ENCODE data around the gene LRRC8D. TPM values are rescaled to one million over a fixed set of nuclear protein-coding genes. Genes with fewer than 3 reads are reported as not detected.
A peak's percentile ranks its signal among the peaks of the same experiment; 100 is the strongest.

LRRC8D gene
- total and polyA plus RNA-seq, 2 donors from 2014 or later: 16.3 to 36.6 TPM

DNA sequence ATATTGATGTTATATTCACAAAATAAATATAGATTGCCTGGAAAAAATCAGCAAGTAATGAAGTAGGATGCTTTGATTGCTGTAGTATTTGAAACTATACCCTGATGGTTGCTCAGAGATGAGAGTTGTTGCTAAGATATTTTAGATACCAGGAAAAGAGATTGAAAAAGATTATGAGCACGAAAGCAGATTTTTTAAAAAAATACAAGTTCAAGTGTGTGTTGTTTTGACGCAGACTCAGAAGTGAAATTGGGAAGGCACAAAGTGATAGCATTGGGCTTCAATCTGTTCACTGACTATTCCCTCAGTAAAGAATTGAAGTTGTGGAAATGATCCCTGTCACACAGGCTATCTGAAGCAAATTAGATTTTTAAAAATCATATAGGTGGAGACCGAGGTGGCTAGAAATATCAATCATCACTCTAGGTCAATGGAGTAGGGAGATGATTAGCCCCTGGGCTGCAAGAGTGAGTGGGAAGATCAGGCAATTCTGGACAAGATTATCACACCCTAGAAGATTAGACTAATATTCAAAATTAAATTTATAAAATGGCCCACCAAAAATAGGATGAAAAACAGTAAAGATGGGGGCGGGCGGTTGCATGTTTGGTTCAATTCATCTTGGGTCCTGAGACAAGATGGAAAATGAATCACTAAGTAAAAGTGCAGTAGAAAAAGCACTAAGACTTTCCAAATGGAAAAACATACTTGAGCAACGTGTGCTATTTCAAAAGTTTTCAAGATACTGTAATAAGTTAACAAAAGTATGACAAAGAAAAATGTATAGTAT is 41.5 kb upstream of the LRRC8D start:
- no peaks in the 10 kb centered on the region for H3K9me3 ChIP-seq (ENCODE audit: control insufficient read depth in 2 of 3, insufficient read depth in 1 of 3, low read length in 3 of 3)
- no peaks in the 10 kb centered on the region for H3K36me3 ChIP-seq (ENCODE audit: control insufficient read depth in 2 of 3, insufficient read depth in 3 of 3, low read length in 3 of 3)
- H3K27me3 ChIP-seq (ENCODE audit: control insufficient read depth, insufficient read depth, low read length): no peaks in the 10 kb centered on the region
- TF ChIP-seq, protein P1, sequence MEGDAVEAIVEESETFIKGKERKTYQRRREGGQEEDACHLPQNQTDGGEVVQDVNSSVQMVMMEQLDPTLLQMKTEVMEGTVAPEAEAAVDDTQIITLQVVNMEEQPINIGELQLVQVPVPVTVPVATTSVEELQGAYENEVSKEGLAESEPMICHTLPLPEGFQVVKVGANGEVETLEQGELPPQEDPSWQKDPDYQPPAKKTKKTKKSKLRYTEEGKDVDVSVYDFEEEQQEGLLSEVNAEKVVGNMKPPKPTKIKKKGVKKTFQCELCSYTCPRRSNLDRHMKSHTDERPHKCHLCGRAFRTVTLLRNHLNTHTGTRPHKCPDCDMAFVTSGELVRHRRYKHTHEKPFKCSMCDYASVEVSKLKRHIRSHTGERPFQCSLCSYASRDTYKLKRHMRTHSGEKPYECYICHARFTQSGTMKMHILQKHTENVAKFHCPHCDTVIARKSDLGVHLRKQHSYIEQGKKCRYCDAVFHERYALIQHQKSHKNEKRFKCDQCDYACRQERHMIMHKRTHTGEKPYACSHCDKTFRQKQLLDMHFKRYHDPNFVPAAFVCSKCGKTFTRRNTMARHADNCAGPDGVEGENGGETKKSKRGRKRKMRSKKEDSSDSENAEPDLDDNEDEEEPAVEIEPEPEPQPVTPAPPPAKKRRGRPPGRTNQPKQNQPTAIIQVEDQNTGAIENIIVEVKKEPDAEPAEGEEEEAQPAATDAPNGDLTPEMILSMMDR (IDR thresholded peaks at IDR 0.05; ENCODE audit: borderline replicate concordance, extremely low read depth, insufficient read depth): no peak
- H3K4me1 ChIP-seq (ENCODE audit: control insufficient read depth in 2 of 3, insufficient read depth in 2 of 3, low read depth in 1 of 3, low read length in 3 of 3): no peaks in the 10 kb centered on the region
- H3K9ac ChIP-seq (ENCODE audit: low read length in 3 of 3): no peak overlapping the region
- no peak overlapping the region for H3K27ac ChIP-seq (ENCODE audit: low read depth in 2 of 2, low read length in 2 of 2)
- intact Hi-C loops (cut with DNase I): no loop called here
- FAIRE-seq (no peak), DNase-seq (no peak)
- no peak overlapping the region for H3K4me3 ChIP-seq (ENCODE audit: low read length in 3 of 3)

GRCh38 chr1:89780721-89781120 is 40.1 kb upstream of the LRRC8D start:
- Histone ChIP-seq H3K9ac (ENCODE audit: low read length in 3 of 3) (no peak overlapping the region), H3K4me3 (ENCODE audit: low read length in 3 of 3) (no peak overlapping the region), H3K9me3 (ENCODE audit: control insufficient read depth in 2 of 3, insufficient read depth in 1 of 3, low read length in 3 of 3) (no peaks in the 10 kb centered on the region), H3K36me3 (ENCODE audit: control insufficient read depth in 2 of 3, insufficient read depth in 3 of 3, low read length in 3 of 3) (no peaks in the 10 kb centered on the region), H3K27ac (ENCODE audit: low read depth in 2 of 2, low read length in 2 of 2) (no peak overlapping the region), H3K4me1 (ENCODE audit: control insufficient read depth in 2 of 3, insufficient read depth in 2 of 3, low read depth in 1 of 3, low read length in 3 of 3) (no peaks in the 10 kb centered on the region), H3K27me3 (ENCODE audit: control insufficient read depth, insufficient read depth, low read length) (no peaks in the 10 kb centered on the region)
- DNase-seq (peak in 1 of 5 donors; percentile 29), FAIRE-seq (no peak)
- intact Hi-C loops (cut with DNase I): no loop called here
- TF ChIP-seq, protein P1 (IDR thresholded peaks at IDR 0.05; ENCODE audit: borderline replicate concordance, extremely low read depth, insufficient read depth): no peak

- Histone ChIP-seq H3K27ac (ENCODE audit: low read depth in 2 of 2, low read length in 2 of 2) (no peak overlapping the region), H3K9ac (ENCODE audit: low read length in 3 of 3) (no peak overlapping the region), H3K27me3 (ENCODE audit: control insufficient read depth, insufficient read depth, low read length) (no peaks in the 10 kb centered on the region), H3K4me1 (ENCODE audit: control insufficient read depth in 2 of 3, insufficient read depth in 2 of 3, low read depth in 1 of 3, low read length in 3 of 3) (no peaks in the 10 kb centered on the region), H3K4me3 (ENCODE audit: low read length in 3 of 3) (no peak overlapping the region), H3K36me3 (ENCODE audit: control insufficient read depth in 2 of 3, insufficient read depth in 3 of 3, low read length in 3 of 3) (no peaks in the 10 kb centered on the region), H3K9me3 (ENCODE audit: control insufficient read depth in 2 of 3, insufficient read depth in 1 of 3, low read length in 3 of 3) (no peaks in the 10 kb centered on the region)
- intact Hi-C loops (cut with DNase I): no loop called here
- FAIRE-seq (no peak), DNase-seq (no peak)
- TF ChIP-seq, protein P1 (IDR thresholded peaks at IDR 0.05; ENCODE audit: borderline replicate concordance, extremely low read depth, insufficient read depth): no peak
Observed at GRCh38 chr1:89781494-89782126, 39.2 kb upstream of the LRRC8D start.

All from kidney (tissue), 14 donors.